Posterior cingulate gyrus (tissue), 11 donors: Measurements from ENCODE around the gene HEATR5A.
"Not testable (repeated sequence)": the region's sequence is repeated elsewhere in the genome, so short reads cannot be mapped to it uniquely, and the experiment has no call there.

Experiments
- DNase-seq, 10 donors: peaks; one replicate each; pipeline versions ENCODE4 v3.0.0 to v3.0.0-alpha.2; 2020 to 2021; ENCODE audit warnings: mixed read lengths in 3 of 10
- intact Hi-C: fragments of 100-400 bp; cut with DNase I; formaldehyde crosslinking; loops from one replicate; pipeline ENCODE4 v1.15.1; 2023

HEATR5A gene

DNA sequence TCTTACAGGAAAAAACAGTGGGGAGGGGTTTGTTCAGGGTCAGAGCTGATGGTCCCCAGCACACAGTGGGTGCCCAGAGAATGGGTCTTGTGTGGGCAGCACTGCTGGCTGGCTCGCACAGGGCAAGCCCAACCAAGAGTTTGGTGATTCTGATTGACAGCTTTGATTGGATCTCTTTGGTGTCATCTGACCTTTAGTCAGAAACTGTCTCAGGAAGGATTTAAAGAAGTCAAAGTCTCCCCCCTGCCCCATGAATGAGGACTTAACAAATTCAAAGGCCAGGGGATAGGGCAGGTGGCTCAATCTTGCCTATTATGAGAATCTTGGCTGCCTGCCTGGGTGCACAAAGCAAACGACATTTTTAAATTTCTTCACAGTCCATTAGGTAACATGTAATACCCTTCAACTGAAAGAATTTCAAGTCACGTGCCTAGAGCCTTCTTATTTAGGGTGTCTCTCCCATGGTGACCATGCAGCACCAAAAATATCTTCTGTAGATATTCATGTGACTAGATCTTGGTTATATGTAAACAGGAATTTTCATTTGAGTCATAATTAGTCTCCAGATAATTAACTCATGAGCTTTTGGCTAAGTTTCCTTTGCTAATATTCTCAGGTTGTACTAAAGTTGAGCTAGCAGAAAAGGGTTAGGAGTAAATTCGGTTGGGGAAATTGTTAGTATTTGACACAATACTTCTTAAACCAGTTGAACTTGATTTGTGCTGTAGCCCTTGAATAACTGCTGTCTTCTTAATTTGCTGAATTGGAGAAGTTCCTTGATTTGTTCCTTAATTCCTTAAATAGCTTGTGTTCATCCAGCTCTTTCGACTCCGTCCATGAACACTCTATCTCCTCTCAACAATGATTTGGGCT, 158.3 kb downstream of the HEATR5A start:
- peak in 1 of 10 donors; percentile 4 for DNase-seq
- intact Hi-C loops = no loop called here

DNA sequence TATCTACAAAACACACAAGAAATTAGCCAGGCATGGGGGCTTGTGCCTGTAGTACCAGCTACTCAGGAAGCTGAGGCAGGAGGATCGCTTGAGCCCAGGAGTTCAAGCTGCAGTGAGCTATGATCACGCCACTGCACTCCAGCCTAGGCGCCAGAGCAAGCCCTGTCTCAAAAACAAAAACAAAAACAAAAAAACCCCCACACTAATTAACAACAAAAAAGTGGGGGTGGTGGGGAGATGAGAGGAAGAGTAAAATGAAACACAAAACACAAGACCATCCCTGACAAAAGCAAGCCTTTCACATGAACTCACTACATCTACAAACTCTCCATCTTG, 158.9 kb downstream of the HEATR5A start:
- intact Hi-C loops = no loop called here
- DNase-seq = no peak

DNA sequence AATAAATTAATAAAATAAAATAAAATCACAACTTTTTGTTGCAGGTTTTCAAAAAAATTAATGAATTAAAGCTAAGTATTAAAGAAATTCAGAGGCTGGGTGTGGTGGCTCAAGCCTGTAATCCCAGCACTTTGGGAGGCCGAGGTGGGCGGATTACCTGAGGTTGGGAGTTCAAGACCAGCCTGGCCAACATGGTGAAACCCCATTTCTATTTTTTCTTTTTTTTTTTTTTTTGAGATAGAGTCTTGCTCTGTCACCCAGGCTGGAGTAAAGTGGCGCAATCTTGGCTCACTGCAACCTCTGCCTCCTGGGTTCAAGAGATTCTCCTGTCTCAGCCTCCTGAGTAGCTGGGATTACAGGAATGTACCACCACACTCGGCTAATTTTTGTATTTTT, 161.3 kb downstream of the HEATR5A start:
- intact Hi-C loops, DNase-seq: not testable (repeated sequence)

DNA sequence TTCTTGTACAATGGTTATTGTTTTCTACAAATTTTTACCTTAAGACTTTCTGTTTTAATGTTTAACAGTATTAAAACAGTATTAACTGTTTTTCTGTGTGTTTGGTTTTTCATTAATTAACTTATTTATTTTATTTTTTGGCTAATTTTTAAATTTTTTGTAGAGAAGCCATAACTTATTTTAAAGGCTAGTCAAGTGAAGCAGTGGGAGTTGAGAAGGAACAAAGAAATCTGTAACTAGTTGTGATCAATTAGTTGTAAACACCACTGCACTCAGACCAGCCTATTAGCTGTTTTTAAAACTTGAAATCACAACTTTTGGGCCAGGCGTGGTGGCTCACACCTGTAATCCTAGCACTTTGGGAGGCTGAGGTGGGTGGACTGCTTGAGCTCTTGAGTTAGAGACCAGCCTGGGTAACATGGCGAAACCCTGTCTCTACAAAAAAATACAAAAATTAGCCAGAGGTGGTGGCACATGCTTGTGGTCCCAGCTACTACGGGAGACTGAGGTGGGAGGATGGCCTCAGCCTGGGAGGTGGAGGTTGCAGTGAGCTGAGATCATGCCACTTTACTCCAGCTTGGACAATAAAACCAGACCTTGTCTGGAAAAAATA, 161.8 kb downstream of the HEATR5A start:
- intact Hi-C loops = no loop called here

GRCh38 chr14:31257554-31258426, 162.6 kb downstream of the HEATR5A start:
- intact Hi-C loops = not testable (repeated sequence)
- peak in 1 of 10 donors; percentile 15 for DNase-seq

More for the DNA sequence above, 161.8 kb downstream of the HEATR5A start:
- DNase-seq = peak in 1 of 10 donors; percentile 9

- intact Hi-C loops = no loop called here
- no peak for DNase-seq
Measured at GRCh38 chr14:31257244-31257553, 163.2 kb downstream of the HEATR5A start.

- DNase-seq = peak in 1 of 10 donors; percentile 19
- intact Hi-C loops = no loop called here
Measured at GRCh38 chr14:31256534-31257243, 163.7 kb downstream of the HEATR5A start.

- intact Hi-C loops = not testable (repeated sequence)
- DNase-seq = peak in 1 of 10 donors; percentile 2
Measured at GRCh38 chr14:31255918-31256317, 164.4 kb downstream of the HEATR5A start.

- peak in 1 of 10 donors; percentile 16 for DNase-seq
- intact Hi-C loops = no loop called here
Measured at GRCh38 chr14:31255286-31255685, 165.1 kb downstream of the HEATR5A start.

- intact Hi-C loops = no loop called here
- peak in 1 of 10 donors; percentile 40 for DNase-seq
Measured at GRCh38 chr14:31253746-31254471, 166.4 kb downstream of the HEATR5A start.

- intact Hi-C loops = no loop called here
- DNase-seq = no peak
Measured at GRCh38 chr14:31252865-31253264, 167.5 kb downstream of the HEATR5A start.

- no peak for DNase-seq
- intact Hi-C loops = no loop called here
Measured at GRCh38 chr14:31251028-31251958, 169.1 kb downstream of the HEATR5A start.

DNA sequence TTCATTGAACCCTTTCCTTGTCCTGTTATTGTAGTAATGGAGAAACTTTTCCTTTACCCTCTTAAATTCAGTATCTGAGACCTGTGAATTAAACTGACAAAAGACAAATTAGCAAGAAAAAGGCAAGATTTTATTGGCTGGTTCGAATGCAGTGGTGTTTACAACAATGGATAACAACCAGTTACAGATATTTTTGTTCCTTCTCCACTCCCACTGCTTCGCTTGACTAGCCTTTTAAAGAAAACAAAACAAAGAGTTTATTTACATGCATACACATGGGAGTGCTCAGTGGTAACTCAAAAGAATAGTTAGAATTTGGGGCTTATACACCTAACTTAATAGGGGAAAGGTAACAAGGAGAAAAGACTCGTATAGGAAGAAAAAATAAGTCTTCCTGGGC, 175.7 kb downstream of the HEATR5A start:
- intact Hi-C loops = no loop called here
- DNase-seq = no peak

DNA sequence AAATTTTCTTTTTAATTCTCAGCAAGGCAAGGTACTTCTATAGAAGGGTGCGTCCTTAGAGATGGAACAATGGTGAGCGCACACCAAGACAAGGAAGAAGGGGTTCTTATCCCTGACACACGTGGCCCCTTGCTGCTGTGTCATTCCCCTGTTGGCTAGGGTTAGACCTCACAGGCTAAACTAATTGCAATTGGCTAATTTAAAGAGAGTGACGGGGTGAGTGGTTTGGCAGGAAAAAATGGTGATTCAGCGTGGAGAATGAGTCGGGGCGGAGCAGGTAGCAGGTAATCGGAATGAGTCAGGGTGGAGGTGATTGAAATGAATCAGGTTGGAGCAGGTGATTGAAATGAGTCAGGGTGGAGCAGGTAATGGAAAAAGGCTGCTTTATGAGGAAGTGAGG, 176.5 kb downstream of the HEATR5A start:
- no peak for DNase-seq
- intact Hi-C loops = no loop called here

DNA sequence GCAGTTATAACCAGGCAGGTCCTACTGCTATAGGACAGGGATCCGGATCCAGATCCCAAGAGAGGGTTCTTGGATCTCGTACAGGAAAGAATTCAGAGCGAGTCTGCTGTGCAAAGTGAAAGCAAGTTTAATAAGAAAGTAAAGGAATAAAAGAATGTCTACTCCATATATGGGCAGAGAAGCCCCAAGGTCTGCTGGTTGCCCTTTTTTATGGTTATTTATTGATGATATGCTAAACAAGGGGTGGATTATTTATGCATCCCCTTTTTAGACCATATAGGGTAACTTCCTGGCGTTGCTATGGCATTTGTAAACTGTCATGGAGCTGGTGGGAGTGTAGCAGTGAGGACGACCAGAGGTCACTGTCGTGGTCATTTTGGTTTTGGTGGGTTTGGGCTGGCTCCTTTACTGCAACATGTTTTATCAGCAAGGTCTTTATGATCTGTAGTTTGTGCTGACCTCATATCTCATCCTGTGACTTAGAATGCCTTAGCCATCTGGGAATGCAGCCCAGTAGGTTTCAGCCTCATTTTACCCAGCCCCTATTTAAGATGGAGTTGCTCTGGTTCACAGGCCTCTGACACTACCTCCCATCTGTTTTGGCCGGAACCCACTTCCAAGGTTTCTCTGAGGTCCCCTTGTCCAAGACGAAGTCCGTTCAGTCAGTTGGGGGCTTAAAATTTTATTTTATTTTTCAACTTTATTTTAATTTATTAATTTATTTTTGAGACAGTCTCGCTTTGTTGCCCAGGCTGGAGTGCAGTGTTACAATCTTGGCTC, 178.0 kb downstream of the HEATR5A start:
- not testable (repeated sequence) for DNase-seq

More for the DNA sequence above, 178.0 kb downstream of the HEATR5A start:
- intact Hi-C loops = not testable (repeated sequence)
